Hematopoietic multipotent progenitor cell treated with erythropoietin and hydrocortisone succinate and interleukin-3 and kit ligand, for 4 days (in vitro differentiated cells): ENCODE measurements around the gene NACC2.

Experiments
- DNase-seq: peaks from one replicate; pipeline ENCODE4 v3.0.0-alpha.2; 2015

Gene NACC2

GRCh38 chr9:136007934-136008692 lies 87.0 kb downstream of the NACC2 start:
- no peak for DNase-seq

- DNase-seq, result no peak
Measured at GRCh38 chr9:136007276-136007933, 87.7 kb downstream of the NACC2 start.

- no peak for DNase-seq
Measured at GRCh38 chr9:136006169-136006568, 88.9 kb downstream of the NACC2 start.

GRCh38 chr9:136004712-136005111 lies 90.4 kb downstream of the NACC2 start:
- no peak for DNase-seq

GRCh38 chr9:136004219-136004618 lies 90.9 kb downstream of the NACC2 start:
- no peak for DNase-seq

GRCh38 chr9:136003411-136004218 lies 91.5 kb downstream of the NACC2 start:
- no peak for DNase-seq

- DNase-seq, result no peak
Measured at GRCh38 chr9:136002881-136003280, 92.2 kb downstream of the NACC2 start.

- no peak for DNase-seq
Measured at GRCh38 chr9:136002215-136002614, 92.9 kb downstream of the NACC2 start.

GRCh38 chr9:136001231-136001630 lies 93.9 kb downstream of the NACC2 start:
- DNase-seq, result no peak

GRCh38 chr9:135998410-135999071 lies 96.5 kb downstream of the NACC2 start:
- DNase-seq, result no peak

GRCh38 chr9:135998016-135998380 lies 97.1 kb downstream of the NACC2 start:
- DNase-seq, result no peak

GRCh38 chr9:135997090-135998015 lies 97.7 kb downstream of the NACC2 start:
- DNase-seq, result no peak

GRCh38 chr9:135995816-135996215 lies 99.3 kb downstream of the NACC2 start:
- no peak for DNase-seq

GRCh38 chr9:135994501-135995192 lies 100.4 kb downstream of the NACC2 start:
- DNase-seq, result peak; percentile 90

GRCh38 chr9:135993765-135994500 lies 101.2 kb downstream of the NACC2 start:
- DNase-seq, result peak; percentile 33

GRCh38 chr9:135993409-135993742 lies 101.7 kb downstream of the NACC2 start:
- DNase-seq, result no peak

- peak; percentile 95 for DNase-seq
Measured at GRCh38 chr9:135992486-135993408, 102.3 kb downstream of the NACC2 start.

GRCh38 chr9:135991771-135992170 lies 103.3 kb downstream of the NACC2 start:
- DNase-seq, result no peak
